ENCODE data around the gene ARHGAP30.
A peak's percentile ranks its signal among the peaks of the same experiment; 100 is the strongest.

The ARHGAP30 gene

DNA sequence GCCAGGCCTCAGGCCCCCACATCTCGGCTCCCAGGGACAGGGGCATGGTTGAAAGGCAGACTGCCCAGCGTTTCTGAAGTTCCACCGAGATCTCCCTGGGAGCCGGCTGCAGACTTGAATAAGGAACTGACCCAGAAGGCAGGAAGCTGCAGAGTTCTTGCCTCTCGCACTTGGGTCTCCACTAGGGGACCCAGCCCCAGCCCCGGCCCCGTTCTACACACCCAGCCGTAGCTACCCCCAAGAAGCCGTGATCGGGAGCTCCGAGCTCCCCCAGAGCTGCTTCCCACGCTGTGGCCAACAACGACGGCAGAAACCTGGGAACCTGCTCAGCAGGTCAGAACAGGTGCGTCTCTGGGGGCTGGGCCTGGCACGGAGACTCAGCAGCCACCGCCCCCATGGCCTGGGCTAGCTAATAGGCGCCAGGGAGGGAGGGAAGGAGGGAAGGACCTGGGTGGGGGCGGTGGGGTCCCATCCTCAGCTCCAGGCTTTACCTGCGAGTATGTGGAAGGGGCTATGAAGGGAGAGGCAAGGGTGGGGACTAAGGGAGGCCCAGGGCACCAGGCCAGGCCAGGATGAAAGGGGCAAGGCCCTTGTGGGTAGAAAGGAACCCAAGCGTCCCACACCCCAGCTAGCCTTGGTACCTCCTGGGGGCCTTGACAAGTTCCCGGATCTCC, 19.7 kb upstream of the ARHGAP30 start, which contains the start of gene NECTIN4:
TSS of gene NECTIN4 (minus strand) at position 308 of the 674 bp plus-strand sequence. CDS start at position 46, 262 bp downstream.
- DNase-seq = no peak

DNA sequence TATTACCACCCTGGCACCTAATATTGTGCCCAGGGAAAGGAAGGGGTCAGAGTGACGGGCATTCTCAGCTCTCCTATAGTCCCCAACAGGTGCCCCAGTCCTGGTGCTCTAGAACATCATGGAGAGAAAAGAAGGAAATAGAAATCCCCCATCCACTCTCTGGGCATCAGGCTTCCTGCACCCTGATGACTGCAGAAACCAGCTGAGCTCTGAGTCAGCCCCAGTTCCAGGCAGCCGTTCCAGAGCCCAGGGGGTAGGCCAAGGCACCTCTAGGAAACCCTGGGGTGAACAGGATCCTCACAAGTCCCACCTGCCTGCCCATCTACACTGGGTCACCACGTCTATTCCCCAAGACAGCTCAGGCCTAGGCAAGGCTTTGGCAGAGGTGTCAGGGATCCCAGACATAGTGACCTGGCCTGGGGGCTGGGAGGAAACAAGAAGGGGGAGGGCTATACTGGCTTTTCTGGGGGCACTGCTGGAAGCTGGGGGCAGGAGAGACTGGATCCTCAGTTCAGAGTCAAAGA, 19.0 kb upstream of the ARHGAP30 start:
- no peak for DNase-seq

GRCh38 chr1:161086457-161086856, 16.8 kb upstream of the ARHGAP30 start:
- no peak for DNase-seq

DNA sequence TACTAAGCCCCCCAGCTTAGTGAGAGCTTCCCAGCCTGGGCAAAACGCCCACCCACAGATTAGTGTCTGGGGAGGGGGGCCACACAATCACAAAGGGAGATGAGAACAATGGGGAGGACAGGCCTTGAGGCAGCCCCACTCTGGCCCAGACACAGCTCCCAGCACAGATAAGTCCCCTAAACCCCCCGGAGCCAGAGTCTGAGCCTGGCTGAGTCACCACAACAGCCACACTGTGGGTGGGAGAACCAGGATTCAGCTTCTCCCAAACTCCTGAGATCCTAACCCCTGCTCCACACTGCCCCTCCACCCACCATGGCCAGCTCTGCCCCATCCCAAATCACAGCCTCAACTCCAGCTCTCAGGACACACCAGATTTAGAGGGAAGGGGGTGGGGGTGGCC, 15.5 kb upstream of the ARHGAP30 start:
- no peak for DNase-seq

DNA sequence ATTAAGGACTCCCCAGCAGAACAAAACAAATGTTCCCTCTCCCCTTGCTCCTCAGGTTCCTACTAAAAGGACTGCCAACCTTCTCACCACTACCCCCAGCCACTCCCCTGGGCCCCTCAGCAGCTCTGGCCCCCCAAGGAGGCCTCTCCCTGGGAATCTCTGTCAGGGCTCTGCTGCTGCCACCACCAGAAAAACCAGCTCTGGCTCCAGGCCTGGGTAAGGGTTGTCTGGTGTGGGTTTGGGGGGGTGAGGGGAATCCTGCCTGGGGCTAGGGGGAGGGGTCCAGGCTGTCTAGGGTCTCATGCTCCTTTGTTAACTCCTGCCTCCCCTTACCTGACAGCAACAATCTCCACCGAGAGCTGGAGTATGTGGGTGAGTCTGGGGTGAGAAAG, 14.9 kb upstream of the ARHGAP30 start:
- DNase-seq = no peak

DNA sequence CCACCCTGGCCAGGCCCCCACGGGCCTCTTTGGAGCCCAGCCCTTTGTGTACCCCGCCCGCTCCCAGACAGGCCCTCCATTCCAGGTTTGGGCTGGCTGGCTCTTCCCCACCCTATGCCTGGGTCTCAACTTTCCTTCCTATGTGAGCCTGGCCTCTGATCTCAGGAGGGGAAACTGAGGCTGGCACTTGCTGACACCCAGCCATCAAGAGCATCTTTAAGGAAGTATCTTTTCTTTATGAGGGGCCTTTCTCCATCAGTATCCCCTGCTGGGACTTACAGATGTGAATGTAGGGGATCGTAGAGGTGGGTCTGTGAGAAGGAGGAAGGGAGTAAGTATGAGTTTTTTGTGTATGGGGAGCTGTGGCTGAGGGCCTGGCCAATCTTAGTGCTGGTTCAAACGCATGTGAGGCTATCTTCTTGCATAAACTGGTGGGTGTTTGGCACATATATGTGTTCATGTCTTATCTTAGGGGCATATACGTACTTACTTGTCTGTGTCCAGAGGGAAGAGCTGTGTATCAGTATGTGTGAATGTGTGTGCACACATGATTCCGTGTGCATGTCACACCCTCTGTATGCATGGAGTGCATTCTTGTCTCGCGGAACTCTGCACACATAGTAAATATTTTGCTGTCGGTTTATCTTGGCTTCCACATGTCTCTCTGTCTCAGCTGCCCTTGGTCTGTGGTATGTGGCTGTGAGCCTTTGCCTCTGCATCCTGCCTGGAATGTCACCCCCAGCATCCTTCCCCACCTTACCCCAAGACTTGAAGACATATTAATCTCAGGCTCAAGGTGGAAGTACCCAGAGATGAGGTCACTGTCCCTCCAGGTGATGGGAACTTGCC, 14.3 kb upstream of the ARHGAP30 start:
- no peak for DNase-seq

DNA sequence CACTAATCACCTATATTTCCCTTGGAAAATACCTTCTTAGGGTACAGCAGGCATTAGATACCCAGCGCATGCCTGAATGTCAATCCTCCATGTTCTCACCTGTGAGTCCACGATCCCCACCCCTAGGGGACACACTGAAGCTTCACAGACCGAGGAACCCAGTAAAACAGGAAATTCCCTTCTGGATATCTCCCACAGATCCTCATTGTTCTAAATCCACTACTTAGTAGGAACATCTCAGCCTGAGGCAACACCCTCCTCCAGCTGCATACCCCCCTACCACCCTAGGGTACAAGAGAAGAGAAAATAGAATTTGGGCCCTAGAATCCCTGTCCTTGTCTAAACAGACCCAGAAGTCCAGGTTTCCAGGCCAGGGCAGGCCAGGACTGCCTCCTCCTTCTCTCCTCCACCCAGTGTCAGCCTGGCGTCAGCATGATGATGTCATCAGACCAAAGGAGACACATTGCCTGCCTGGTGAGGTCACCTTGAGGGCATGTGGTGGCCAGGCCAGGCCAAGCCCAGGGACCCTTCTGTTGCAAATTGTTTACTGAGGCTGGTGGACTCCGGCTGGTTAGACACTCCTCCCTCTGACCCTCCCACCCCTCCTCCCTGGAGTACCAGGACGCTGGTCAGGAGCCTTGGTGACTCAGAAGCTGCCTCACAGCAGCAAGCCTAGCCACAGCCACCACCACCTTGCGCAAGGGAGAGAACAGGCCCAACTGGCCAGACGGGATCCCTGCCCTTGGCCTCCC, 13.5 kb upstream of the ARHGAP30 start:
- DNase-seq = peak in 1 of 2 experiments; percentile 6

DNA sequence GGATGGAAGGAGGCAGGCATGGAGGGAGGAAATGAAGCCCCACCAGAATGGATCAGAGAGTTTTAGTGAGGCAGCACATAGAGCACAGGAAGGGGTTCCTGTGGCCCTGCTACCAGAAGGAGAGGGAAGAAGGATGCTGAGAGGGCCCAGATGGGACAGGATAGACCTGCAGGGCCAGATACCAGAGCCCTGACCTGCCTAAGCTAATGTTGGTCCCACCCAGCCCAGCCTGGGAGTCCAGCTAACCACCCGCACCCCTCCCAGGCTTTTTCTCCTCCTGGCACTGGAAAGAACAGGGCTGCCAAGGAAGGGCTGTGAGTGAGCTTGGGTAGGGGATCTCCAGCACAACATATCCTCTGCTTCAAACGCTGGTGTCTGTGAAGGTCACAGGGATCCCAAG, 12.8 kb upstream of the ARHGAP30 start:
- no peak for DNase-seq

- DNase-seq = no peak
These were observed 11.8 kb upstream of the ARHGAP30 start for GRCh38 chr1:161081519-161081918.

DNA sequence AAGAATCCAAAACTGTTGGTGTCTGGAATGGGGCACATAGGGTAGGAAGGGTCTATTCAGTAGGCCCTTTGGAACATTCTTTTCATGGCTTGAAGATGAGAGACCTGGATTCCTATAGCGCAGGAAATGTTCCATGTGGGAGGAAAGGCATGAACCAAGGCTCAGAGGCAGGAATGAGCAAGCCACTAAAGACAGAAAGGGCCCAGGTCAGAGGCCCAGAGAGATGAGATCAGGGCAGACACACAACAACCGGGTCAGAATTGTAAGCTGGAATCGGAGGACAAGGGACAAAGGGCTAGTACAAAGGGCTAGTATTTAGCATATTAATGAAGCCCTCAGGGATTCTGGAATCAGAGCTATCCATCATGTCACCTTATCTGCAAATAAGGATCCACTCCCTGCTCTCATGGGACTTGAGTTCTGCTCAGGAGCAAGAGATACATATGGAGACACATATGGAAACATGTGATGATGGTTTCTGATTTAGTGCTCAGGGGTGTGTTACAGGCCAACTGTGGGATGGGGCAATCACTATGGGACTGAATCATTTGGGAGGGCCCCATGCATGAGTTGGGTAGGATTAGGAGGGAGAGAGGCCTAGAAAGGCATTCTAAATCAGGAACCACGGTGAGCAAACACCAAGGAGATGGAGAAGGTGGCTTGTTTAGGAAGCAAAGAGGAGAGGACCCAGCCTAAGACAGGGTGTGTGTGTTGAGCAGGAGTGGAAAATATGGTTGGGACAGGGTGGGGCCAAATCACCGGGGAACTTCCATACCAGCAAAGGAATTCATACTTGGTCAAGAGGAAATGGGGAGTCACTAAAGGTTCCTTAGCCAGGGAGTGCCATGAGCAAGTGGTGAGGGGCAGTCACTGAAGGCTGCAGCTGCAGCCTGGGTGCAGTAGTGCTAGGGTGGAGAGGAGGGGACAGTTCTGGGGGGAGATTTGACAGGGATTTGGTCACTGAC, 11.0 kb upstream of the ARHGAP30 start:
- DNase-seq = no peak

GRCh38 chr1:161079436-161080110, 9.9 kb upstream of the ARHGAP30 start:
- DNase-seq = no peak

DNA sequence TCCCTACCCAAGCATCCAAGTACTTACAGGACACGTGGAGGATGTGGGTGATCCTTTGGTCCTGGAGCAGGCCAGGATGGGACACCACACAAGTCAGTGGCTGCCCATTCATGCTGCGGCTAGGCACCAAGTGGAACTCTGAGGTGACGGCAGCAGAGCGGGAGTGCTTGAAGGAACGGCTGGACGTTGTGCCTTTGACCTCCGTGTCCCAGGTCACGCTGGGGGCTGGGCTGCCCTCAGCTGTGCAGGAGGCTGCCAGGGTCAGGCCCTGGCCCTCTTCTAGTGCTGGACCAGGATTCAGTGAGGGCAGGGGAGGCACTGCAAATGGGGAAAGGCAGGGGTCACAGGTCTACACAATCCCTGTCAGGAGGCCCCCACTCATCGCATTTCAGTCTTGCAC, 7.7 kb upstream of the ARHGAP30 start:
- no peak for DNase-seq

- no peak for DNase-seq
These were observed 6.7 kb upstream of the ARHGAP30 start for GRCh38 chr1:161076410-161076809.

- DNase-seq = peak in 1 of 2 experiments; percentile 41
These were observed 5.1 kb upstream of the ARHGAP30 start for GRCh38 chr1:161074676-161075368.

- no peak for DNase-seq
These were observed 3.9 kb upstream of the ARHGAP30 start for GRCh38 chr1:161073474-161074121.

GRCh38 chr1:161072751-161073449, 3.2 kb upstream of the ARHGAP30 start:
- no peak for DNase-seq

DNA sequence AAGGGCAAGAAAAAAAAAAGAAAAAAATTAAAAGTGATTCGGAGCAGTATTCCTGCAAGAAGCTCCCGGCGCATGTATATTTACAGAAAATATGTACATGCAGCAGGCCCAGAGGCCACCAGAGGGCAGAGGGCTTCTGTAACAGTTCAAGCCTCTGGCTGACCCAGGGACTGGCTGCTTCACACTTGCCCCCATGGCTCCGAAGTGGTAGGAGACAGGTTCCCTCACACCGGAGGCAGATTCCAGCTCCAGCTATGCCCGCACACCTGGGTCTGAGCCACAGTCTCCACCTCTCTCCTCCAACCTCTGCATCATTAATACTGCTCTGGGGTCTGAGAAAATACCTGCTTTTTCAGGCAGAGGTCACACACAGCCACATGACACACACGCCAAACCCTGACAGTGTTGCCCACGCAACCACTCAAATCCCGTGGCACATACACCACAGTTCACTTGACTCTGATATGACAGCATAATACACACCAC, 2.2 kb upstream of the ARHGAP30 start:
- DNase-seq = peak; percentile 31 to 38

GRCh38 chr1:161070761-161071160, 1.1 kb upstream of the ARHGAP30 start:
- DNase-seq = no peak

GRCh38 chr1:161069241-161069640, 450 bp downstream of the ARHGAP30 start:
- no peak for DNase-seq

Data from SHP77 (cell line).